ENCODE data around the gene MYH7.

- TF ChIP-seq ISL1 (CRISPR knock-in tag; IDR thresholded peaks at IDR 0.05) (no peak), ZNF565 (CRISPR knock-in tag; conservative IDR thresholded peaks at IDR 0.05; ENCODE audit: low read depth) (no peak), RARB (CRISPR knock-in tag; IDR thresholded peaks at IDR 0.05) (no peak)
Observed at GRCh38 chr14:23428686-23429495, 6.6 kb downstream of the MYH7 start.
